Myometrial cell (primary cell): ENCODE data around the gene KRT34. TPM values are rescaled to one million over a fixed set of nuclear protein-coding genes. Genes with fewer than 3 reads are reported as not detected.

ENCODE experiments used
- total RNA-seq: library from RNA; depleted of rRNA; stranded (reverse); fragments of >200 nt; gene quantifications from 2 replicates; pipeline ENCODE4 v1.2.3, GENCODE V29; 2015

The KRT34 gene
- total RNA-seq = 115 and 121 TPM in 2 replicates

DNA sequence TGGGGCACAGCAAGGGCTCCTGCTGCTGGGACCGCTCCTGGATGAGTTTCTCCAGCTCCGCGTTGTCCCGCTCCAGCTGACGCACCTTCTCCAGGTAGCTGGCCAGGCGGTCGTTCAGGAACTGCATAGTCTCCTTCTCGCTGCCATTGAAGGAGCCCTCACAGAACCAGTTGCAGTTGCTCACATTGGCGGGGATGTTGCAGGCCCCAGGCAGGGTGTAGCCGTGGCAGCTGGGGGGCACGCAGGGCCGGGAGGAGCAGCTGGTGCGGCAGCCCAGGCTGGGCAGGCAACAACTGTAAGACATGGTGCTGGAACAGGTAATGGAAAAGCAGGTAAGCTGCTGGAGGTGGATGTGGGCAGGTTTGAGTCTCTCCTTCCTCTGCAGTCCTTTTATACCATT, at the start of gene KRT34:
KRT34 (minus strand) TSS at position 364 of the 400 bp plus-strand sequence; CDS start at position 304, 60 bp downstream.

DNA sequence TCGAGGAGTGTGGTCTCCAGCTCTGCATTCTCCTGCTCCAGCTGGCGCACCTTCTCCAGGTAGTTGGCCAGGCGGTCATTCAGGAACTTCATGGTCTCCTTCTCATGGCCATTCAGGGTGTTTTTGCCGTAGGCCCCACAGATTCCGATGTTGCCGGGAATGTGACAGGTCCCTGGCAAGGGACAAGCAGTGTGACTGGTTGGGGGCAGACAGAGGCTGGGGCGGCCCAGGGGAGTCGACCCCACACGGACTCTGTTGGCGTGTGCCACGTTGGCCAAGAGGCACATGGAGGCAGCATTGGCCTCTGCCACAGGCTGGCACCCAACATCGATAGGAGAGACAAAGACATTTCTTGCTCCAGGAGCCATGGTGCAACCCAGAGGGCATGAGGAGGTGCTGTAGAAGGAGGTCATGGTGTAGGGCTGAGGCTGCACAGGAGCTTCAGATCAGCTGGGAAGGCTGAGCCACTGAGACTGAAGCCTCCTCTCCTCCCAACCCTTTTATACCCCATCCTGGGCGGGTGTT, 42.1 kb upstream of the KRT34 start, which contains the start of gene KRT37:
KRT37 (minus strand) TSS at position 475 of the 525 bp plus-strand sequence; CDS start at position 413, 62 bp downstream.

DNA sequence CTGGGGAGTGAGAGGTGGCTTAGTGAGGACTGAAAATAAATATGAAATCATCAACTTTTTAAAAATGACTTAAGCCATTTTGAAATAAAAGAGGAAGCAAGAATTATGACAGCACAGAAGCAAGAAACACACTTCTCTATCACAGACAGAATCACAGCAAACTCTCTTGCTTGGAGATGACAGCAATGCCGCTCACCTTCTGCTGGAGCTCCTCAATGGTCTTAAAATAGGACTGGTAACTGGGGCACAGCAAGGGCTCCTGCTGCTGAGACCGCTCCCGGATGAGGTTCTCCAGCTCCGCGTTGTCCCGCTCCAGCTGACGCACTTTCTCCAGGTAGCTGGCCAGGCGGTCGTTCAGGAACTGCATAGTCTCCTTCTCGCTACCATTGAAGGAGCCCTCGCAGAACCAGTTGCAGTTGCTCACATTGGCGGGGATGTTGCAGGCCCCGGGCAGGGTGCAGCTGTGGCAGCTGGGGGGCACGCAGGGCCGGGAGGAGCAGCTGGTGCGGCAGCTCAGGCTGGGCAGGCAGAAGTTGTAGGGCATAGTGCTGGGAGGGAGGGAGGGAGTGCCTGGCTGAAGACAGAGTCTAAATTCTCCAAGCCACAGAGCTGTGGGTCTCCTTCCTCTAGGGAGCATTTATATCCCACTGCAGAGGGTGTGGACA, 15.0 kb upstream of the KRT34 start, which contains the start of gene KRT31:
KRT31 (minus strand) TSS at position 613 of the 665 bp plus-strand sequence; CDS start at position 544, 69 bp downstream.

DNA sequence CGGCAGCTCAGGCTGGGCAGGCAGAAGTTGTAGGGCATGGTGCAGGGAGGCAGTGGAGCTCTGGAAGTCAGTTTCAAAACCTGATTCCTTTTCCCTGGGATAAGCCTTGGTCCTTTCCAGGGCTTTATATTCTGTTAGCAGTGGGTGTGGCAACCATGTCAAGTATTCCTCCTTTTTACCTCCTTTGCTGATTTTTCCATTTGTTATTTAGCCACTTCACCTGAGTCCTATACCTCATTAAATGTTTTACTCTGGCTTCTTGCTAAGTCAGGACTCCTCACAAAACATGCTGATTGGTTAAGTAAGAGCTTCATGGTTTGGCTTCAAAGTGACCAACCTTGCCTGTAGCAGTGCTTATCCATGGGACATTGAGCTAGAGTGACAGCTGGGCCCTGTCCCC, 12.4 kb downstream of the KRT34 start, which contains the start of gene KRT33B:
KRT33B (minus strand) TSS at position 101 of the 400 bp plus-strand sequence; CDS start at position 38, 63 bp downstream.

DNA sequence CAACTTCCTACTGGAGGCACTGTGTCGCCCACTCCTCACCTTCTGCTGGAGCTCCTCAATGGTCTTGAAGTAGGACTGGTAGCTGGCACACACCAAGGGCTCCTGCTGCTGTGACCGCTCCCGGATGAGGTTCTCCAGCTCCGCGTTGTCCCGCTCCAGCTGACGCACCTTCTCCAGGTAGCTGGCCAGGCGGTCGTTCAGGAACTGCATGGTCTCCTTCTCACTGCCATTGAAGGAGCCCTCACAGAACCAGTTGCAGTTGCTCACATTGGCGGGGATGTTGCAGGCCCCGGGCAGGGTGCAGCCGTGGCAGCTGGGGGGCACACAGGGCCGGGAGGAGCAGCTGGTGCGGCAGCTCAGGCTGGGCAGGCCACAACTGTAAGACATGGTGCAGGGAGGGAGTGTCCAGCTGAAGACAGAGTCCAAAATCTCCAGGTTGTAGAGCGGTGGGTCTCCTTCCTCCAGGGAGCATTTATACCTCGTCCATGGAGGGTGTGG, 31.7 kb downstream of the KRT34 start, which contains the start of gene KRT33A:
KRT33A (minus strand) TSS at position 448 of the 498 bp plus-strand sequence; CDS start at position 387, 61 bp downstream.

Other genes starting within 250 kb of the KRT34 start
- not detected in 2 replicates for gene KRTAP4-6, start 241.8 kb downstream of the KRT34 start, total RNA-seq
- gene KRTAP4-5, start 232.5 kb downstream of the KRT34 start, total RNA-seq = not detected in 2 replicates
- gene KRTAP4-4, start 221.6 kb downstream of the KRT34 start, total RNA-seq = not detected in 2 replicates
- gene KRTAP4-3, start 214.1 kb downstream of the KRT34 start, total RNA-seq = not detected in 2 replicates
- not detected in 2 replicates for gene KRTAP4-2, start 204.1 kb downstream of the KRT34 start, total RNA-seq
- gene KRTAP4-1, start 197.4 kb downstream of the KRT34 start, total RNA-seq = not detected in 2 replicates
- not detected in 2 replicates for gene KRTAP9-1, start 192.4 kb downstream of the KRT34 start, total RNA-seq
- not detected in 2 replicates for gene KRTAP9-2, start 155.7 kb downstream of the KRT34 start, total RNA-seq
- gene KRTAP9-3, start 149.9 kb downstream of the KRT34 start, total RNA-seq = not detected in 2 replicates
- gene KRTAP9-8, start 144.3 kb downstream of the KRT34 start, total RNA-seq = not detected in 2 replicates
- gene KRTAP9-4, start 132.6 kb downstream of the KRT34 start, total RNA-seq = not detected in 2 replicates
- gene KRTAP9-9, start 126.9 kb downstream of the KRT34 start, total RNA-seq = not detected in 2 replicates
- gene KRTAP9-6, start 116.9 kb downstream of the KRT34 start, total RNA-seq = not detected in 2 replicates
- gene KRTAP9-7, start 106.6 kb downstream of the KRT34 start, total RNA-seq = not detected in 2 replicates
- not detected in 2 replicates for gene KRTAP29-1, start 79.5 kb downstream of the KRT34 start, total RNA-seq
- not detected in 2 replicates for gene KRTAP16-1, start 73.0 kb downstream of the KRT34 start, total RNA-seq
- gene KRTAP17-1, start 66.6 kb downstream of the KRT34 start, total RNA-seq = not detected in 2 replicates
- gene KRT33A, start 31.5 kb downstream of the KRT34 start, total RNA-seq = not detected in 2 replicates
- gene KRT33B, start 12.5 kb downstream of the KRT34 start, total RNA-seq = under 0.01 TPM in 1 of 2 replicates, not detected in the other
- gene KRT31, start 15.3 kb upstream of the KRT34 start, total RNA-seq = not detected in 2 replicates
- 0.71 TPM in 1 of 2 replicates, not detected in the other for gene KRT37, start 42.3 kb upstream of the KRT34 start, total RNA-seq
- 0.18 TPM in 1 of 2 replicates, not detected in the other for gene KRT38, start 58.7 kb upstream of the KRT34 start, total RNA-seq
- gene KRT32, start 85.1 kb upstream of the KRT34 start, total RNA-seq = 0.18 TPM in 1 of 2 replicates, not detected in the other
- gene KRT35, start 98.8 kb upstream of the KRT34 start, total RNA-seq = not detected in 2 replicates
- gene KRT36, start 107.6 kb upstream of the KRT34 start, total RNA-seq = not detected in 2 replicates
- gene KRT13, start 123.3 kb upstream of the KRT34 start, total RNA-seq = 0.35 TPM in 1 of 2 replicates, not detected in the other
- gene KRT15, start 136.6 kb upstream of the KRT34 start, total RNA-seq = 5.3 and 13.8 TPM in 2 replicates
- 631 and 654 TPM in 2 replicates for gene KRT19, start 146.0 kb upstream of the KRT34 start, total RNA-seq
- gene KRT9, start 189.8 kb upstream of the KRT34 start, total RNA-seq = not detected in 2 replicates
- gene KRT14, start 204.6 kb upstream of the KRT34 start, total RNA-seq = not detected in 2 replicates
- not detected in 2 replicates for gene KRT16, start 230.5 kb upstream of the KRT34 start, total RNA-seq
- gene KRT17, start 242.3 kb upstream of the KRT34 start, total RNA-seq = 3.5 and 9.2 TPM in 2 replicates